ENCODE measurements around the gene KLF13.
A peak's percentile ranks its signal among the peaks of the same experiment; 100 is the strongest.

KLF13 gene

DNA sequence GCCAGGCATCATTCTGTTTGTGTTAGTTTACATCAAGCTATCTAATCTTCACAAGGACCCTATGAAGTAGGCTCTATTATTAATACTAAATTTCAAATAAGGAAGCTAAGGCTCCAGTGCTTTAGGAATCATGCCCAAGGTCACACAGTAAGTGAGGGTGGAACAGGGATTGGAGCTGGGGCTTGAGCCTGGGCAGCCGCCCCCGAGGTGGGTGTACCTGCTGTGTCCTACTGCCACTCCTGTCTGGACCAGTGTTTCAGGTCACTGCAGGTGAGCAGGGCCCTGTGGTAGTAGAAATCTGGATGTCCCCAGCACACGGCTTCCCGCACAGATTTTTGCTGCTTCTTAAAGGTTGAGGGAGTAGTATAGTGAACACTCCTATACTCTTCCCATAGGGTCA lies 6.5 kb downstream of the KLF13 start:
- no peak for DNase-seq

DNA sequence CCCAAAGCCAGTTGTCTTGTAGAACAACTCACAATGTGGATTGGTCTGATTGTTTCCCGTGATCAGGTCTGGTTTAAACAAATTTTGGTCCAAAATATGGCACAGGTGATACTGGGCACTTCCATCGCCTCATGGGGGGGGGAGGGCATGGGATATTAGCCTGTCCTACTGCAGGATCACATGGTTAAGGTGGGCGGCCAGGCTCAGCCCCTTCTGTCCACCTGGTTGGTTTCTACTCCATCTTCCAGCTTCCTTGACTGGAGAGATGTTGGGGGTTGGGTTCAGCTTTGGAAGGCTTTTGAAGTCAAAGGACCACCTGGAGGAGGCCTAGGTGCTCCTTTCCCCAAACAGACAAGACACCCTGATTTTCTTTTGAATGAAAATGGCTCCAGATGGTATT lies 7.2 kb downstream of the KLF13 start:
- no peak for DNase-seq

DNA sequence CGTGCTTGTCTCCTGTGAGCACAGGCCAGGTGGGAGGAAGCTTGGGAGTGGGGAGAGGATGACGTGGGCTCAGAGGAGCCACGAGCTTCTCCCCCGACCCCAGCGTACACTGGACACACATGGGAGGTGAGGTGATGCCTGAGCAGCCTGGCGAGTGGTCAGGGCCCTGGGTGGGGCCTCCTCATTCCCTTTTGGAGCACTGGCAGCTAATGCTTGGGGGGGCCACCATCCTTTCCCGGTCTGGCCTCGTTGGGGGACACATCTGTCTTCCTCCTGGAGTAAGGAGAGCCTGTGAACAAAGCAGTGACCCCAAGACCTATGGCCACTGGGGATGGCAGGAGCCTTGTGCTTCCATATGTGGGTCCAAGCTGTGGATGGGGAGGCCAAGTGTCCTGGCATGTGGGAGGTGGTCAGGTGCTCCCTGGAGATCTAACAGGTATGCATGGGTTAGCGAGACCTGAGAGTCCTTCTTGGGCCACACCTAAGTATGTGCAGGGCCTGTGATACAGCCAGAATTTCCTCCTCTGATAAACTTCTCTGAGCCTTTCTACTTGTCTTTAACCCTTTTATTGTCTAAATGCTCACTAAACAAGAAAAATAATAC lies 9.5 kb downstream of the KLF13 start:
- no peak for DNase-seq

GRCh38 chr15:31336593-31337295 lies 10.1 kb downstream of the KLF13 start:
- no peak for DNase-seq

GRCh38 chr15:31337352-31338031 lies 10.9 kb downstream of the KLF13 start:
- DNase-seq, result no peak

- DNase-seq, result no peak
These were observed 11.8 kb downstream of the KLF13 start for GRCh38 chr15:31338318-31338878.

DNA sequence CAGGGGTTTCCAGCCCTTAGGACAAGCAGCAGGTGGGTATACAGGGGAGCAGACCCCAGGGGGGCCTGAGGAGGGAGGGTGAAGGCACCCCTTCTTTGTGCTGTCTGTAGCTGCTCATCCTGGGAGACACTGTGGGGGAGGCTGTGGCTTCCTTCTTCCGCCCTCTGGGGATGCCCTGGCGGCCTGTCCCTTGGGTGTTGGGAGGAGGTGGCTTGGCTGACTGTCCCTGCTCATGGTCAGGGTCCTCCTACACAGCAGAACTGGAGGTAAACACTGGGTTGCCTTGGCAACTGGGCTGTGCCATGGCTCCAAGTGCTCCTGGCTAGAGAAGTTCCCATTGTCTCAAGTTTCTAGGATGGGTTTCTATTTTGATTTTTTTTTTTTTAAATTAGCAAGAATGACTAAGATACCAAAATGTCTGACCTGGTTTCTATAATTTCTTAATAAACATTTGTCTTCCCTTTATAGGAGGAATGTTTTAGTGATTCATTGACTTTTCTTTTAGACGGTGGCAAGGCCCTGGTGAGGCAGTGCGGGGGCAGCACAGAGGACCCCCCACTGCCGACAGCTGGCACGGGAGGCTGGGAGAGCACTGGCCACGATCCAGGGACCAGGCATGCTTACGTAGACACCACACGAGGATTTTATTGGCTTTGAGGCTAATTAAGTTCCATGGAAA lies 12.4 kb downstream of the KLF13 start:
- DNase-seq, result peak; percentile 52

DNA sequence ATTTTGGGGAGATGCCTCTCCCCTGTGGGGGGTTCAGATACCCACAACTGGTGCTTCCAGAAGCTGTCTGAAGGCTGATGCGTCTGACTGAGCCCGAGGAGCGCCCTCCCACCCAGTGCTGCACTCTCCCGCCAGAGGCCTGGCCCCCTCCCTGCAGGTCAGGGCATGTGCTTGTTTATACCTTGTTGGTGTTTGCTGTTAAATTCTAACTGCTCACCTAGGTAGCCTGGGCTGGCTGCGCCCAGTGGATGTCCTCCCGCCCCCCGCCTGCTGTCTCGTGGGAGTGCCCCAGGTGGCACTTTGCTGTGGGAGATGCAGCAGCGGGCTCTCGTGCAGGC lies 12.9 kb downstream of the KLF13 start:
- no peak for DNase-seq

GRCh38 chr15:31340047-31340446 lies 13.4 kb downstream of the KLF13 start:
- DNase-seq, result no peak

DNA sequence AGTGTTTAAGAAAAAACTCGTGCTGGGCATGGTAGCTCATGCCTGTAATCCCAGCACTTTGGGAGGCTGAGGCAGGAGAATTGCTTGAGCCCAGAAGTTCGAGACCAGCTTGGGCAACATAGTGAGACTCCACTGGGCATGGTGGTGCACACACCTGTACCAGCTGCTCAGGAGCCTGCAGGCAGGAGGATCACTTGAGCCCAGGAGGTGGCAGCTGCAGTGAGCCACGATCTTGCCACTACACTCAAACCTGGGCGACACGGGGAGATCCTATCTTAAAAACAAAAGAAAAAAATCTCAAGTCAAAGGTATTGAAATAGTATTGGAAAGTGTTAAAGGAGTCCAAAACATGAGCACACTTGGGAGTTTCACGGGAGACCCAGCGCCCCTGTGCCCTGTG lies 14.0 kb downstream of the KLF13 start:
- no peak for DNase-seq

- no peak for DNase-seq
These were observed 14.4 kb downstream of the KLF13 start for GRCh38 chr15:31341071-31341470.

- no peak for DNase-seq
These were observed 15.0 kb downstream of the KLF13 start for GRCh38 chr15:31341496-31342195.

DNA sequence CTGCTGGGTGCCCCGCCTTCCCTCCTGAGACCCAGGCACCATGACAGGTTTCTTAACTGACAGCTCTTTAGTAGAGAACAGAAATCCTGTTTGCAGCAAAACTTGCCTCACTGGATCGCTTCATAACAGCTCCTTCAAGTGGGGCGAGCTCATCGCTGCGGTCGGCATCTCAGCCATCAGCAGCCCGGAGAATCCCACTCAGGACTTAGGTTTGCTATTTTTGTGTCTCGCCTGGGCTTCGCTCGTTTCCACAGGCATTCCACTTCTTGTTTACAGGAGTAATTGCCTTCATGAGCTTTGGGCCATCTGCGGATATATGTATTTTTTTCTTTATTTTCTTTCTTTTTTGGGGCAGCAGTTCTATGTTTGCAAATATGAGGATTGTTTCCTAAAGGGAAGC lies 15.7 kb downstream of the KLF13 start:
- no peak for DNase-seq

- no peak for DNase-seq
These were observed 16.4 kb downstream of the KLF13 start for GRCh38 chr15:31342781-31343626.

DNA sequence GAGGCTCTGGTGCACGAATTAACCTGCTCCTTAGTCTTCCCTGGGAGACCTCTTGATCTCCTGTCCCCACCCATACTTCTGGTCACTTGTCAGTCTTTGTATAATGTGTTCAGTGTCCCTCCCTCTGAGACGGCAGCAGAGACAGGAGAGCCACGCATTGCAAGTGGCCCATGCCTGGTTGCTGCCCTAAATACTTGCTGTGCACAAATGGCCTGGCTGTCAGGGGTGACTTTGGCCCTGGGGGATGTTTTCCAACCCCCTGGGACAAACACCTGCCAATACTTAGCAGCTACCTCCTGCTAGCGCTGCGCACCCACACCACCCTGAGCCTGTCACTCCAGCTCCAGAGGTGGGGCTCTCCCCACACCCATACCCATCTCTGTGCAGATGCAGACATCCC lies 17.2 kb downstream of the KLF13 start:
- DNase-seq, result no peak

GRCh38 chr15:31344266-31344665 lies 17.6 kb downstream of the KLF13 start:
- DNase-seq, result no peak

DNA sequence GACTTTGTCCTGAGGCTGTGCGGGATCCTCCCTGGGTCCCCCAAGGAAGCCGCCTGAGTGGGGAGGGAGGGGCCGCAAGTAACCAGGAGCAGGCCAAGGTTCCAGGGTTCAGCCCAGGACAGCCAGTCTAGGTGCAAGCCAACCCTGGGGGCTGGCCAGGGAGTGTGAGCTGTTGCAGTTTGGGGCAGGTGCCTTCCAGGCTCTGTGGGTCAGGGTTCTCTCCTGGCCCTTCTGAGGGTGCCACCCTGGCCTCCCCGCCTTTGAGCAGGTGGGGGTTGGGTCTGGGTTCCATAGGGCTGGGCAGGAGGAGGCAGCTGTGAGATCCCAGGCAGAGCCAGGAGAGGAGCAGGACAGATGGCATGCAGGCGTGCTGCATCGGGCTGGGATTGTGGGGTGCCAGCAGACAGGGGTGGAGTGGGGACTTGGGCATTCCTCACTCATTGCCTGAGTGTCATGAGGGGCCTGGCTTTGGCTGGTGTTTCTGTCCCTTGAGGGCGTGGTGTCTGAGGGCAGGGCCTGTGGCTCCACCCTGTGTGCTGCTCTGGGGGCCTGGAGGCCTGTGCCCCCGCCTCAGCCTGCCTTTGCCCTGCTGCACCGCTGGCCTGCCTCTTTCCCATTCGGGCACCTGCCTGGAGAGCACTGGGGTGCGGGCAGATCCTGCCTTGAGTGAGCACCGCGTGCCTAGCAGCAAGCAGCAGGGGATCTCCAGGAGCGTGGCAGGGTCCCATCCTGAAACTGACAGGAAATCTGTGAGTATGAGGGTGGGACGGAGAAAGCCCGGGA lies 18.4 kb downstream of the KLF13 start:
- no peak for DNase-seq

DNA sequence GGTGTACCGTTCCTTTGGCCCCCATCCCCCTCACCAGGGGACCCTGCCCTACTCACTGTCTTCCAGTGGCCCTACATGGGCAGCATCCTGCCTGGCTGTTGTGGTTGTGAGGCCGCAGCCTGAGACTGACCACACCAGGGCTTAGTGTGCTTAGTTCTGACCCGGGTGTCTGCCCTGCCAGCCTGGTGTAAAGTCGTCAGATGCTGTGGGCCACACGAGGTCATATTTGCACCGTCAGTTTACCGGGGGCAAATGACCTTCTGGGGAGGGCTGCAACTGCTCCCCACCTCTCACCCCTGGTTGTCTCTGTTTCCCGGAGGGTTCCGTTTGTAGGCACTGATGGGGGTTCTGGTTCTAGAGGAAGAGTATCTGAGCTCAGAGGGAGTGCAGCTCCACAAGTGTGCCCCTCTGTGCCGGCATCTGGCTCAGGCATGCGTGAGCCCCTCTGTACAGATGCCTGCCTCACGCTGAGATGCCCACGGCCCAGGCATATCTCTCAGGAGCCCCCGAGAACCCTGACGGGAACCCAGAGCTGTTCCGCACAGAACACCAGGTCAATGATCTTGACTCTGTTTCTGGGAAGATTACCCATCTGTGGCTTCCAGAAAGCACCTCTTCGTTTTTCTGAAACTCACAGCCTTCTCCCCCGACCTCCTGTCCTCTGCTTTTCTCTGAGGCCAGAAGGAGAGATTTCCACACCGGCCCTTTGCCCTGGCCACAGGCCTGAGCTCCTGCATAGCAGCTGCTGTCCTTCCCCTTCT lies 19.2 kb downstream of the KLF13 start:
- DNase-seq, result no peak

GRCh38 chr15:31346367-31347066 lies 19.9 kb downstream of the KLF13 start:
- no peak for DNase-seq

All from fibroblast of skin of abdomen (primary cell).